ENCODE measurements around the gene SUSD4.

DNA sequence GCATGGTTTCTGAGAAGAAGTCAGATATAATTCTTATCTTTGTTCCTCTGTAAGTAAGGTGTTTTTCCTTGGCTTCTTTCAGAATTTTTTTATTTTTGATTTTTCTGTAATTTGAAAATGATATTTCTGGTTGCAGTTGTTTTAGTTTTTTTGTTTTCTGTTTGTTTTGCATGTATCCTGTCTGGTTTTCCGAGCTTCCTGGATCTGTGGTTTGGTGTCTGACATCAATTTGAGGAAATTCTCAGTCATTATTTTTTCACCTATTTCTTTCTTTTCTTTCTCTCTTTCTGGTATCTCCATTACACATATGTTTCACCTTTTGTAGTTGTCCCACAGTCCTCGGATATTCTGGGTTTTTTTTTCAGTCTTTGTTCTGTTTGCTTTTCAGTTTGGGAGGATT lies 123.9 kb downstream of the SUSD4 start:
- TF ChIP-seq EZH2 (IDR thresholded peaks at IDR 0.05; ENCODE audit: low read depth, low read length, severe bottlenecking) = no peak
- TF ChIP-seq JUN (IDR thresholded peaks at IDR 0.05; ENCODE audit: low read depth, low read length) = no peak
- no peak for TF ChIP-seq CBX8 (IDR thresholded peaks at IDR 0.05; ENCODE audit: borderline replicate concordance, low read depth, low read length)
- TF ChIP-seq YY1 (IDR thresholded peaks at IDR 0.05; ENCODE audit: low read depth, low read length) = no peak
- TF ChIP-seq POLR2A (IDR thresholded peaks at IDR 0.05; ENCODE audit: control extremely low read depth in 1 of 2, low read depth in 2 of 2, low read length in 2 of 2) = no peak
- TF ChIP-seq ATF2 (IDR thresholded peaks at IDR 0.05; ENCODE audit: low read length) = no peak
- TF ChIP-seq CTCF (IDR thresholded peaks at IDR 0.05; ENCODE audit: control extremely low read depth in 1 of 3, insufficient read depth in 1 of 3, low read depth in 1 of 3, low read length in 3 of 3) = no peak
- TF ChIP-seq KDM1A (IDR thresholded peaks at IDR 0.05; ENCODE audit: borderline replicate concordance, low read length) = no peak
- TF ChIP-seq TCF12 (IDR thresholded peaks at IDR 0.05; ENCODE audit: low read depth, low read length) = no peak
- TF ChIP-seq MAX (IDR thresholded peaks at IDR 0.05) = no peak
- no peak for TF ChIP-seq SUZ12 (IDR thresholded peaks at IDR 0.05; ENCODE audit: low read length)
- no peak for TF ChIP-seq POLR2AphosphoS5 (IDR thresholded peaks at IDR 0.05; ENCODE audit: low read depth, low read length)
- no peak for TF ChIP-seq HDAC6 (IDR thresholded peaks at IDR 0.05; ENCODE audit: low read depth, low read length)

Measured in H1 (cell line).